ENCODE data around the gene CLASRP. TPM values are rescaled to one million over a fixed set of nuclear protein-coding genes. Genes with fewer than 3 reads are reported as not detected.

CLASRP gene
- total RNA-seq, 3 donors from 2014 or later (not counting 1 experiment from before 2014, with no cell fraction given): 142 to 160 (median 146) TPM

DNA sequence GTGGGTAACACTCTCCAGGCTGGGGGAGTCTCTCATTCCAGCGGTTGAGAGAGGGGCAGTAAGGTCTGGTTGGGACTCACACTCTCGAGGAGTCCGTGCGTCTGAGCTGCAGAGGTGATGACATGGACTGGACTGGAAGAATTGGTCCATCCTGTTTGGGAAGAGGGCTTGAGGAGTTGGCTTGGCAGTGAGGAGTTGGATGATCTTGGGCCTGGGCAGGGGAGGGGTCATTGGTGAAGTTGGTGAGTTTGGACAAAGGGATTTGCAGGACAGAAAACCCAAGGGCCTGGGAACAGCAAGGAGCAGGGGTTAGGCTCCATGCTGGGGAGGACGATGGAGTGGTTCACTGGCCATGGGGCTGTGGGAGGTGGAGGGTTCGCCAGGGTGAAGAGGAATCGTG, 57.9 kb downstream of the CLASRP start:
- Histone ChIP-seq H3K4me1 (ENCODE audit: control insufficient read depth, insufficient read depth, low read length) (peaks cover 54% of the 10 kb centered on the region), H3K36me3 (ENCODE audit: control insufficient read depth, insufficient read depth, low read length) (no peaks in the 10 kb centered on the region), H3K27me3 (ENCODE audit: control insufficient read depth, insufficient read depth, low read length) (no peaks in the 10 kb centered on the region), H3K4me3 (ENCODE audit: low read length) (no peak overlapping the region), H3K9me3 (ENCODE audit: control insufficient read depth, insufficient read depth, low read length) (no peaks in the 10 kb centered on the region), H3K27ac (ENCODE audit: low read length) (no peak overlapping the region)
- ATAC-seq (no peak), DNase-seq (no peak)
- intact Hi-C loops (cut with micrococcal nuclease): no loop called here
- H3K36me3 Mint-ChIP-seq: no peaks in the 10 kb centered on the region
- H3K4me3 Mint-ChIP-seq: peak overlapping the region; percentile 42
- no peaks in the 10 kb centered on the region for H3K27me3 Mint-ChIP-seq (ENCODE audit: low read depth in 2 of 2)
- peak overlapping the region in 1 of 2 donors; percentile 63 for H3K27ac Mint-ChIP-seq
- TF ChIP-seq, protein P1, sequence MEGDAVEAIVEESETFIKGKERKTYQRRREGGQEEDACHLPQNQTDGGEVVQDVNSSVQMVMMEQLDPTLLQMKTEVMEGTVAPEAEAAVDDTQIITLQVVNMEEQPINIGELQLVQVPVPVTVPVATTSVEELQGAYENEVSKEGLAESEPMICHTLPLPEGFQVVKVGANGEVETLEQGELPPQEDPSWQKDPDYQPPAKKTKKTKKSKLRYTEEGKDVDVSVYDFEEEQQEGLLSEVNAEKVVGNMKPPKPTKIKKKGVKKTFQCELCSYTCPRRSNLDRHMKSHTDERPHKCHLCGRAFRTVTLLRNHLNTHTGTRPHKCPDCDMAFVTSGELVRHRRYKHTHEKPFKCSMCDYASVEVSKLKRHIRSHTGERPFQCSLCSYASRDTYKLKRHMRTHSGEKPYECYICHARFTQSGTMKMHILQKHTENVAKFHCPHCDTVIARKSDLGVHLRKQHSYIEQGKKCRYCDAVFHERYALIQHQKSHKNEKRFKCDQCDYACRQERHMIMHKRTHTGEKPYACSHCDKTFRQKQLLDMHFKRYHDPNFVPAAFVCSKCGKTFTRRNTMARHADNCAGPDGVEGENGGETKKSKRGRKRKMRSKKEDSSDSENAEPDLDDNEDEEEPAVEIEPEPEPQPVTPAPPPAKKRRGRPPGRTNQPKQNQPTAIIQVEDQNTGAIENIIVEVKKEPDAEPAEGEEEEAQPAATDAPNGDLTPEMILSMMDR (IDR thresholded peaks at IDR 0.05): no peak
- 92% methylated on average over 7 of the region's 7 CpGs for WGBS (ENCODE audit: insufficient coverage)
- no peaks in the 10 kb centered on the region for H3K9me3 Mint-ChIP-seq
- H3K4me1 Mint-ChIP-seq: peaks cover 79 to 85% of the 10 kb centered on the region in 2 donors

DNA sequence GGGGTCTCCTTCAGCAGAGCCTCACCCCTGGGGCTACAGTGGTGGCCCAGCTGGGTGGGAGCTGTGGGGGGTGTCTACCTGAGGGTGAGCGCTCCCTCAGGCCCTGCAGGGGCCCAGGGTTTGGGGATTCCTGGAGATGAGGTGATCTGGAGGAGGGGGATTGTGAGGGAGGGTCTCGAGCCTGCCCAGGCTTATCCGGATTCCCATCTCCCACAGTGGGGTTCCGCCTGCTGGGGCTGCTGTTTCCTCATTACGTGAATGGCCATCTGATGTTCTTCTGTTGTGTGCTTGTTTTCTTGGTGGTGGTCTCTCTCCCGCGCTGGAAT, 58.6 kb downstream of the CLASRP start:
- no peak overlapping the region for H3K4me3 ChIP-seq (ENCODE audit: low read length)
- H3K4me1 ChIP-seq (ENCODE audit: control insufficient read depth, insufficient read depth, low read length): peaks cover 47% of the 10 kb centered on the region
- peaks cover 72 to 82% of the 10 kb centered on the region in 2 donors for H3K4me1 Mint-ChIP-seq
- H3K27me3 Mint-ChIP-seq (ENCODE audit: low read depth in 2 of 2): no peaks in the 10 kb centered on the region
- intact Hi-C loops (cut with micrococcal nuclease): no loop called here
- no peaks in the 10 kb centered on the region for H3K27me3 ChIP-seq (ENCODE audit: control insufficient read depth, insufficient read depth, low read length)
- ATAC-seq (no peak), DNase-seq (no peak)
- peak overlapping the region; percentile 35 for H3K4me3 Mint-ChIP-seq
- no peaks in the 10 kb centered on the region for H3K9me3 Mint-ChIP-seq
- H3K27ac ChIP-seq (ENCODE audit: low read length): no peak overlapping the region
- peak overlapping the region in 1 of 2 donors; percentile 63 for H3K27ac Mint-ChIP-seq
- TF ChIP-seq, protein P1 (IDR thresholded peaks at IDR 0.05): no peak
- no peaks in the 10 kb centered on the region for H3K9me3 ChIP-seq (ENCODE audit: control insufficient read depth, insufficient read depth, low read length)
- no peaks in the 10 kb centered on the region for H3K36me3 ChIP-seq (ENCODE audit: control insufficient read depth, insufficient read depth, low read length)
- over 99% methylated on average over 7 of the region's 7 CpGs for WGBS (ENCODE audit: insufficient coverage)
- no peaks in the 10 kb centered on the region for H3K36me3 Mint-ChIP-seq

GRCh38 chr19:45097776-45098520, 59.1 kb downstream of the CLASRP start:
- peaks cover 67 to 76% of the 10 kb centered on the region in 2 donors for H3K4me1 Mint-ChIP-seq
- H3K27ac Mint-ChIP-seq: peak overlapping the region in 1 of 2 donors; percentile 63
- Histone ChIP-seq H3K36me3 (ENCODE audit: control insufficient read depth, insufficient read depth, low read length) (no peaks in the 10 kb centered on the region), H3K9me3 (ENCODE audit: control insufficient read depth, insufficient read depth, low read length) (no peaks in the 10 kb centered on the region), H3K27ac (ENCODE audit: low read length) (no peak overlapping the region), H3K4me3 (ENCODE audit: low read length) (no peak overlapping the region), H3K4me1 (ENCODE audit: control insufficient read depth, insufficient read depth, low read length) (peaks cover 50% of the 10 kb centered on the region), H3K27me3 (ENCODE audit: control insufficient read depth, insufficient read depth, low read length) (no peaks in the 10 kb centered on the region)
- no peaks in the 10 kb centered on the region for H3K9me3 Mint-ChIP-seq
- peak overlapping the region; percentile 35 for H3K4me3 Mint-ChIP-seq
- H3K27me3 Mint-ChIP-seq (ENCODE audit: low read depth in 2 of 2): no peaks in the 10 kb centered on the region
- TF ChIP-seq, protein P1 (IDR thresholded peaks at IDR 0.05): no peak
- intact Hi-C loops (cut with micrococcal nuclease): no loop called here
- ATAC-seq (no peak), DNase-seq (no peak)
- WGBS (ENCODE audit: insufficient coverage): 88% methylated on average over 16 of the region's 16 CpGs
- H3K36me3 Mint-ChIP-seq: no peaks in the 10 kb centered on the region
